Gastroesophageal sphincter (tissue), 3 donors: ENCODE measurements around the gene UBR2.

Source experiments
- EP300 ChIP-seq: sonication (generic); formaldehyde crosslinking; IDR thresholded peaks from one replicate; pipeline ENCODE4 v1.6.1; 2017; ENCODE audit warnings: antibody characterized with exemption, mild to moderate bottlenecking
- POLR2AphosphoS5 ChIP-seq: sonication (generic); formaldehyde crosslinking; IDR thresholded peaks from one replicate; pipeline ENCODE4 v1.6.1; 2017; ENCODE audit warnings: antibody characterized with exemption
- TF ChIP-seq, protein P1 (sequence below), 4 experiments: fragments of 200-600 bp in 2 of 4; fragments of 450-650 bp in 2 of 4; sonication (generic) in 1 of 4; IDR thresholded peaks; one replicate each; pipeline ENCODE4 v1.5.1; 2017 to 2019; ENCODE audit warnings: antibody characterized with exemption in 4 of 4, mild to moderate bottlenecking in 2 of 4, moderate library complexity in 2 of 4

DNA sequence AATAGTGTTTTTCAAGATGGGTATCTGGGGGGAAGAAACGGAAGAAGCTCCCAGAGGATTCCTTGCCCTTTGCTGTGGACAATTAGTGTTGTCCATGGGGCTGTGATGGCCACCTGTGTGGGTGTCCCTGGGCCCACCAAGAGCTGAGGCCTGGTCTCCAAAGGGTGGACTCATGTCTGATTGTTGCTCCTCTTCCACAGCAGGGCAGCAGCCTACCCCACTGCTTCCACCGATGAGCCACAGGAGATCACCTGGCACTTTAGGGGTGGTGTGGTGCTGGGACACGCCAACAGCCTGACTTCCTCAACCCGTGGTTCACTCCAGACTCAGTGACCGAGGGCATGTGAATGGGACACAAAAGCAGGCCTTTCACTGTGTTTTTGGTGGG, 133.4 kb downstream of the UBR2 start:
- TF ChIP-seq, protein P1, sequence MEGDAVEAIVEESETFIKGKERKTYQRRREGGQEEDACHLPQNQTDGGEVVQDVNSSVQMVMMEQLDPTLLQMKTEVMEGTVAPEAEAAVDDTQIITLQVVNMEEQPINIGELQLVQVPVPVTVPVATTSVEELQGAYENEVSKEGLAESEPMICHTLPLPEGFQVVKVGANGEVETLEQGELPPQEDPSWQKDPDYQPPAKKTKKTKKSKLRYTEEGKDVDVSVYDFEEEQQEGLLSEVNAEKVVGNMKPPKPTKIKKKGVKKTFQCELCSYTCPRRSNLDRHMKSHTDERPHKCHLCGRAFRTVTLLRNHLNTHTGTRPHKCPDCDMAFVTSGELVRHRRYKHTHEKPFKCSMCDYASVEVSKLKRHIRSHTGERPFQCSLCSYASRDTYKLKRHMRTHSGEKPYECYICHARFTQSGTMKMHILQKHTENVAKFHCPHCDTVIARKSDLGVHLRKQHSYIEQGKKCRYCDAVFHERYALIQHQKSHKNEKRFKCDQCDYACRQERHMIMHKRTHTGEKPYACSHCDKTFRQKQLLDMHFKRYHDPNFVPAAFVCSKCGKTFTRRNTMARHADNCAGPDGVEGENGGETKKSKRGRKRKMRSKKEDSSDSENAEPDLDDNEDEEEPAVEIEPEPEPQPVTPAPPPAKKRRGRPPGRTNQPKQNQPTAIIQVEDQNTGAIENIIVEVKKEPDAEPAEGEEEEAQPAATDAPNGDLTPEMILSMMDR (IDR thresholded peaks at IDR 0.05) = no peak
- TF ChIP-seq EP300 (no peak), POLR2AphosphoS5 (no peak)
